ENCODE data around the gene TUBD1. TPM values are rescaled to one million over a fixed set of nuclear protein-coding genes. Genes with fewer than 3 reads are reported as not detected.
"Not testable (repeated sequence)": the region's sequence is repeated elsewhere in the genome, so short reads cannot be mapped to it uniquely, and the experiment has no call there.

The TUBD1 gene
- 10 to 100 TPM in 3 of 4 donors, 1 to 10 TPM in 1; 7.7 to 62.9 (median 18.7) TPM for total RNA-seq

GRCh38 chr17:59892924-59893675 is at the start of gene TUBD1, which contains the start of gene RPS6KB1:
TUBD1 (minus strand) TSS chr17:59892943; CDS start chr17:59891002, 1,941 bp downstream.
RPS6KB1 (plus strand) TSS chr17:59893121; CDS start chr17:59893185, 64 bp downstream.
- Histone ChIP-seq H3K4me3 (peak within 1 kb of the TSS; percentile 86 to 98), H3K27ac (peak within 1 kb of the TSS; percentile 88 to 90), H3K27me3 (no peaks in the 10 kb centered on the region), H3K9me3 (no peaks in the 10 kb centered on the region), H3K36me3 (no peaks in the 10 kb centered on the region), H3K4me1 (peaks cover 5 to 6% of the 10 kb centered on the region in 2 donors)
- TF ChIP-seq CTCF (IDR thresholded peaks at IDR 0.05) (peak in 2 of 4 experiments; percentile 12 to 16), POLR2A (IDR thresholded peaks at IDR 0.05) (peak; percentile 86 to 89)
- DNase-seq: peak; percentile 97 to 98
- intact Hi-C loops (cut with DNase I; ENCODE audit: low total_unique reads): no loop called here

- DNase-seq: no peak
- H3K27me3 ChIP-seq: no peaks in the 10 kb centered on the region
These were observed 48.4 kb upstream of the TUBD1 start for GRCh38 chr17:59941131-59941530.

GRCh38 chr17:59940697-59941096 is 48.0 kb upstream of the TUBD1 start:
- H3K4me1 ChIP-seq; H3K27me3 ChIP-seq; DNase-seq; H3K27ac ChIP-seq; H3K4me3 ChIP-seq; H3K36me3 ChIP-seq; intact Hi-C loops (cut with DNase I; ENCODE audit: low total_unique reads); H3K9me3 ChIP-seq: not testable (repeated sequence)

More at GRCh38 chr17:59941131-59941530, 48.4 kb upstream of the TUBD1 start:
- Histone ChIP-seq H3K27ac (no peak overlapping the region), H3K36me3 (no peaks in the 10 kb centered on the region), H3K4me3 (no peak overlapping the region), H3K4me1 (no peaks in the 10 kb centered on the region), H3K9me3 (no peaks in the 10 kb centered on the region)
- TF ChIP-seq CTCF (IDR thresholded peaks at IDR 0.05): no peak
- TF ChIP-seq POLR2A (IDR thresholded peaks at IDR 0.05): no peak
- intact Hi-C loops (cut with DNase I; ENCODE audit: low total_unique reads): no loop called here

GRCh38 chr17:59933317-59933716 is 40.6 kb upstream of the TUBD1 start:
- DNase-seq, H3K36me3 ChIP-seq: not testable (repeated sequence)

GRCh38 chr17:59930768-59931167 is 38.0 kb upstream of the TUBD1 start:
- H3K4me3 ChIP-seq; H3K27ac ChIP-seq; H3K27me3 ChIP-seq; DNase-seq; intact Hi-C loops (cut with DNase I; ENCODE audit: low total_unique reads); H3K36me3 ChIP-seq; H3K4me1 ChIP-seq; H3K9me3 ChIP-seq: not testable (repeated sequence)

More at GRCh38 chr17:59933317-59933716, 40.6 kb upstream of the TUBD1 start:
- H3K27me3 ChIP-seq; H3K4me1 ChIP-seq; H3K9me3 ChIP-seq; H3K27ac ChIP-seq; H3K4me3 ChIP-seq; intact Hi-C loops (cut with DNase I; ENCODE audit: low total_unique reads): not testable (repeated sequence)

- H3K36me3 ChIP-seq; intact Hi-C loops (cut with DNase I; ENCODE audit: low total_unique reads); DNase-seq; H3K27ac ChIP-seq; H3K27me3 ChIP-seq; H3K4me1 ChIP-seq; H3K9me3 ChIP-seq; H3K4me3 ChIP-seq: not testable (repeated sequence)
These were observed 37.4 kb upstream of the TUBD1 start for GRCh38 chr17:59930121-59930520.

- H3K36me3 ChIP-seq; H3K4me3 ChIP-seq; DNase-seq; intact Hi-C loops (cut with DNase I; ENCODE audit: low total_unique reads); H3K9me3 ChIP-seq; H3K27ac ChIP-seq; H3K27me3 ChIP-seq; H3K4me1 ChIP-seq: not testable (repeated sequence)
These were observed 27.9 kb upstream of the TUBD1 start for GRCh38 chr17:59920637-59921036.
